H1 (cell line): Measurements from ENCODE around the gene PGM2L1. TPM values are rescaled to one million over a fixed set of nuclear protein-coding genes. Genes with fewer than 3 reads are reported as not detected.

Experiments
- CTCF ChIA-PET: fragments of 300-600 bp; sonication (Branson Sonifier 250); formaldehyde crosslinking; loops from one replicate; lab custom pipeline; 2021; ENCODE audit not compliant: partially characterized antibody; lab: Charles Lee
- POLR2A ChIA-PET: fragments of 300-600 bp; sonication (Branson Sonifier 250); formaldehyde crosslinking; loops from one replicate; lab custom pipeline; 2021; ENCODE audit warnings: inconsistent platforms; ENCODE audit not compliant: partially characterized antibody; lab: Charles Lee
- DNase-seq, 2 experiments: peaks; one replicate each; pipeline versions ENCODE4 v3.0.0 to v3.0.0-alpha.2; 2010 to 2022; ENCODE audit warnings: low spot score in 2 of 2, low read depth in 1 of 2, mixed read lengths in 1 of 2
- FAIRE-seq: peaks from 2 replicates; lab custom pipeline; 2011; peaks lifted over from hg19 to GRCh38; lab: Jason Lieb, UNC
- H2AFZ ChIP-seq: 2 replicates; pipeline ENCODE4 v1.8.1; 2012; ENCODE audit warnings: low read length, inconsistent platforms
- H2AK5ac ChIP-seq: 2 replicates; pipeline ENCODE4 v1.6.1; 2013; ENCODE audit warnings: low read depth, low read length
- H2BK120ac ChIP-seq: replicated peaks from 2 replicates; pipeline ENCODE3; 2013; ENCODE audit warnings: low read depth, low read length, inconsistent platforms
- H2BK12ac ChIP-seq: 2 replicates; pipeline ENCODE4 v1.6.1; 2013; ENCODE audit warnings: low read depth, low read length
- H2BK15ac ChIP-seq: 2 replicates; pipeline ENCODE4 v1.6.1; 2013; ENCODE audit warnings: low read length
- H2BK20ac ChIP-seq: 2 replicates; pipeline ENCODE4 v1.6.1; 2013; ENCODE audit warnings: low read length
- H2BK5ac ChIP-seq: 2 replicates; pipeline ENCODE4 v1.6.1; 2013; ENCODE audit warnings: low read depth, low read length
- H3K14ac ChIP-seq: 2 replicates; pipeline ENCODE4 v1.6.1; 2013; ENCODE audit warnings: inconsistent platforms; ENCODE audit not compliant: insufficient read length
- H3K18ac ChIP-seq: 2 replicates; pipeline ENCODE4 v1.6.1; 2013; ENCODE audit warnings: low read length; ENCODE audit errors: extremely low read depth
- H3K23ac ChIP-seq: 2 replicates; pipeline ENCODE4 v1.6.1; 2013; ENCODE audit warnings: inconsistent platforms; ENCODE audit not compliant: insufficient read length
- H3K23me2 ChIP-seq: 2 replicates; pipeline ENCODE4 v1.6.1; 2013; ENCODE audit warnings: low read depth, low read length
- H3K27ac ChIP-seq: 2 replicates; pipeline ENCODE4 v1.6.1; 2011; ENCODE audit warnings: low read depth, low read length, inconsistent platforms
- H3K27me3 ChIP-seq, 4 experiments: replicated peaks in 1 of 4; 1 replicate in 1 of 4; 2 replicates in 3 of 4; pipeline versions ENCODE4 v1.6.1 to v1.8.1; 2011 to 2013; ENCODE audit warnings: low read length in 3 of 4, mild to moderate bottlenecking in 3 of 4, inconsistent platforms in 2 of 4, mixed read lengths in 2 of 4, moderate library complexity in 1 of 4; ENCODE audit not compliant: control insufficient read depth in 3 of 4, insufficient read depth in 3 of 4; ENCODE audit errors: extremely low read depth in 1 of 4
- H3K36me3 ChIP-seq, 4 experiments: 2 replicates each; pipeline versions ENCODE4 v1.6.1 to v1.8.1; 2011 to 2013; ENCODE audit warnings: mild to moderate bottlenecking in 4 of 4, low read length in 3 of 4, moderate library complexity in 2 of 4, control low read depth in 1 of 4, inconsistent platforms in 1 of 4; ENCODE audit not compliant: insufficient read depth in 4 of 4, control insufficient read depth in 2 of 4
- H3K4ac ChIP-seq: replicated peaks from 2 replicates; pipeline ENCODE3; 2013; ENCODE audit warnings: low read length, low read depth, mixed read lengths, inconsistent platforms; ENCODE audit not compliant: insufficient read length
- H3K4me1 ChIP-seq, 4 experiments: replicated peaks in 1 of 4; 1 replicate in 1 of 4; 2 replicates in 3 of 4; pipeline versions ENCODE4 v1.6.1 to v1.8.1; 2011 to 2013; ENCODE audit warnings: low read length in 3 of 4, inconsistent platforms in 2 of 4, mixed read lengths in 1 of 4; ENCODE audit not compliant: insufficient read depth in 4 of 4, control insufficient read depth in 3 of 4
- H3K4me2 ChIP-seq, 2 experiments: 2 replicates each; pipeline versions ENCODE4 v1.6.1 to v1.8.1; 2011 to 2013; ENCODE audit warnings: low read depth in 2 of 2, low read length in 2 of 2, control low read depth in 1 of 2, inconsistent platforms in 1 of 2, mild to moderate bottlenecking in 1 of 2; ENCODE audit not compliant: insufficient read depth in 1 of 2
- H3K4me3 ChIP-seq, 4 experiments: fragments of 200-600, 300-600 bp in 1 of 4; sonication (generic), shearing (Covaris generic), sonication (Bioruptor Twin) in 1 of 4; 2 replicates each; pipeline versions ENCODE4 v1.5.1 to v1.8.1; 2011 to 2016; ENCODE audit warnings: low read length in 4 of 4, low read depth in 3 of 4, control low read depth in 2 of 4, inconsistent platforms in 2 of 4, mild to moderate bottlenecking in 2 of 4, mixed read lengths in 1 of 4, moderate library complexity in 1 of 4; ENCODE audit not compliant: insufficient read depth in 2 of 4; ENCODE audit errors: extremely low read depth in 1 of 4
- H3K56ac ChIP-seq: replicated peaks from 2 replicates; pipeline ENCODE3; 2013; ENCODE audit warnings: low read depth, mild to moderate bottlenecking, mixed read lengths, low read length, inconsistent platforms; ENCODE audit not compliant: insufficient read length
- H3K79me1 ChIP-seq: 2 replicates; pipeline ENCODE4 v1.6.1; 2013; ENCODE audit warnings: low read depth, low read length, control low read depth
- H3K79me2 ChIP-seq, 2 experiments: 2 replicates each; pipeline versions ENCODE4 v1.6.1 to v1.8.1; 2012 to 2013; ENCODE audit warnings: low read length in 2 of 2, mild to moderate bottlenecking in 2 of 2, inconsistent platforms in 1 of 2; ENCODE audit not compliant: insufficient read depth in 2 of 2, control insufficient read depth in 1 of 2
- H3K9ac ChIP-seq, 4 experiments: replicated peaks in 1 of 4; 1 replicate in 1 of 4; 2 replicates in 3 of 4; pipeline versions ENCODE4 v1.6.1 to v1.8.1; 2011 to 2013; ENCODE audit warnings: low read depth in 3 of 4, low read length in 3 of 4, control low read depth in 2 of 4, mild to moderate bottlenecking in 2 of 4, moderate library complexity in 2 of 4, inconsistent platforms in 1 of 4; ENCODE audit errors: extremely low read depth in 1 of 4
- H3K9me3 ChIP-seq, 2 experiments: 2 replicates each; pipeline versions ENCODE4 v1.6.1 to v1.8.1; 2012 to 2013; ENCODE audit warnings: mild to moderate bottlenecking in 2 of 2, moderate library complexity in 2 of 2, control low read depth in 1 of 2, inconsistent platforms in 1 of 2, low read depth in 1 of 2, low read length in 1 of 2, mixed read lengths in 1 of 2; ENCODE audit not compliant: insufficient read depth in 2 of 2
- H4K20me1 ChIP-seq, 2 experiments: replicated peaks in 1 of 2; 2 replicates each; pipeline versions ENCODE3 to v1.8.1; 2011 to 2013; ENCODE audit warnings: inconsistent platforms in 2 of 2, low read length in 2 of 2, mild to moderate bottlenecking in 1 of 2; ENCODE audit not compliant: insufficient read depth in 2 of 2, control insufficient read depth in 1 of 2
- H4K5ac ChIP-seq: 2 replicates; pipeline ENCODE4 v1.6.1; 2013; ENCODE audit warnings: low read length, low read depth, mixed read lengths, inconsistent platforms; ENCODE audit not compliant: insufficient read length
- H4K8ac ChIP-seq: 2 replicates; pipeline ENCODE4 v1.8.0; 2013; ENCODE audit warnings: mild to moderate bottlenecking, moderate library complexity, low read length, inconsistent platforms; ENCODE audit not compliant: insufficient read depth; ENCODE audit errors: extremely low read depth
- H4K91ac ChIP-seq: replicated peaks from 2 replicates; pipeline ENCODE3; 2013; ENCODE audit warnings: low read length, mixed read lengths, inconsistent platforms; ENCODE audit not compliant: insufficient read length
- GABPA ChIP-seq: IDR thresholded peaks from 2 replicates; pipeline ENCODE4 v1.6.1; 2011; ENCODE audit warnings: mild to moderate bottlenecking, low read length, moderate library complexity, borderline replicate concordance; ENCODE audit not compliant: insufficient read depth
- PHF8 ChIP-seq: fragments of 200-600 bp; sonication (generic); conservative IDR thresholded peaks from 2 replicates; pipeline ENCODE4 v1.7.1; 2012; ENCODE audit warnings: low read depth, mild to moderate bottlenecking, inconsistent platforms, low read length, moderate library complexity
- WGBS, 2 experiments: shearing (Covaris generic) in 1 of 2; methylation state at CpG; one replicate each; pipeline versions ENCODE4 v1.1.6 to v1.1.7; 2013 to 2015; ENCODE audit warnings: low lambda C conversion rate in 2 of 2, mixed read lengths in 2 of 2, inconsistent platforms in 1 of 2, low coverage in 1 of 2, missing lambda C conversion rate in 1 of 2; ENCODE audit not compliant: insufficient replicate concordance in 2 of 2, insufficient coverage in 1 of 2, insufficient read length in 1 of 2; ENCODE audit errors: extremely low coverage in 1 of 2, missing lambda C conversion rate in 1 of 2; 5-methylcytosine and 5-hydroxymethylcytosine counted together
- polyA plus RNA-seq, 7 experiments: library from polyadenylated mRNA; depleted of rRNA in 3 of 7; stranded (reverse) in 5 of 7; unstranded in 2 of 7; fragments of >200 nt in 5 of 7; fragments of 200-250 nt in 2 of 7; gene quantifications; 1 replicate in 5 of 7; 2 replicates in 1 of 7; 4 replicates in 1 of 7; pipeline versions ENCODE4 v1.2.1 to v1.2.3, GENCODE V29; 2011 to 2013; ENCODE audit warnings: missing spikeins in 2 of 7, mixed read lengths in 2 of 7
- total RNA-seq: library from RNA; stranded (reverse); fragmentation: NEBNext Ultra II Directional; extraction: Animal tissue kit (Norgen Biotek cat#: 25700); gene quantifications from 2 replicates; pipeline ENCODE4 v1.2.1, GENCODE V29; 2021

The PGM2L1 gene
- total and polyA plus RNA-seq, 2 of the 8 experiments (the other 6 are each of a cell fraction or from before 2014, with no cell fraction given): 5.0 to 42.7 TPM

GRCh38 chr11:74434528-74434927 is 36.3 kb upstream of the PGM2L1 start:
- Histone ChIP-seq H2BK5ac (no peak overlapping the region), H3K23me2 (no peaks in the 10 kb centered on the region), H3K4me2 (no peak overlapping the region), H3K56ac (no peak overlapping the region), H3K36me3 (no peaks in the 10 kb centered on the region), H2BK20ac (no peak overlapping the region), H3K79me1 (no peaks in the 10 kb centered on the region), H3K4me1 (no peaks in the 10 kb centered on the region), H4K20me1 (no peaks in the 10 kb centered on the region), H2AK5ac (no peak overlapping the region), H4K5ac (no peak overlapping the region), H3K27ac (no peak overlapping the region), H4K8ac (no peak overlapping the region), H4K91ac (no peak overlapping the region), H3K27me3 (peaks cover 0 to 2% (median 0%) of the 10 kb centered on the region in 4 experiments; a peak in 1 of 7 replicates), H3K9ac (no peak overlapping the region), H2BK12ac (no peak overlapping the region), H2BK120ac (no peak overlapping the region), H2BK15ac (no peak overlapping the region), H3K9me3 (no peaks in the 10 kb centered on the region), H3K4me3 (no peak overlapping the region), H3K18ac (no peak overlapping the region), H3K4ac (no peak overlapping the region), H3K23ac (no peak overlapping the region), H2AFZ (no peak overlapping the region), H3K79me2 (no peaks in the 10 kb centered on the region), H3K14ac (no peak overlapping the region)
- FAIRE-seq: no peak
- POLR2A ChIA-PET: no interaction called here
- DNase-seq: no peak
- CTCF ChIA-PET: interaction anchor here (0.6 to 6.4 kb wide), 5 partner anchors 16 to 1115 kb away, joined by 3 to 63 read pairs (median 6); no protein-coding TSS in a partner anchor
- 86% methylated on average over 7 of the region's 7 CpGs; no CpG with 5 or more reads in 1 of the 2 experiments for WGBS, 2 experiments
- TF ChIP-seq PHF8 (no peak), GABPA (no peak)
